Measurements from ENCODE around the gene THOC1.

- TF ChIP-seq POLR2AphosphoS5 (IDR thresholded peaks at IDR 0.05) (no peak), CTCF (IDR thresholded peaks at IDR 0.05) (no peak), POLR2A (IDR thresholded peaks at IDR 0.05) (no peak), EP300 (IDR thresholded peaks at IDR 0.05) (no peak)
Observed at GRCh38 chr18:210075-210474, 57.8 kb downstream of the THOC1 start.
